ENCODE results near the gene NSUN3. TPM values are rescaled to one million over a fixed set of nuclear protein-coding genes. Genes with fewer than 3 reads are reported as not detected.

NSUN3 gene
- total RNA-seq, 2 experiments from 2014 or later = 15.0 to 15.3 TPM

DNA sequence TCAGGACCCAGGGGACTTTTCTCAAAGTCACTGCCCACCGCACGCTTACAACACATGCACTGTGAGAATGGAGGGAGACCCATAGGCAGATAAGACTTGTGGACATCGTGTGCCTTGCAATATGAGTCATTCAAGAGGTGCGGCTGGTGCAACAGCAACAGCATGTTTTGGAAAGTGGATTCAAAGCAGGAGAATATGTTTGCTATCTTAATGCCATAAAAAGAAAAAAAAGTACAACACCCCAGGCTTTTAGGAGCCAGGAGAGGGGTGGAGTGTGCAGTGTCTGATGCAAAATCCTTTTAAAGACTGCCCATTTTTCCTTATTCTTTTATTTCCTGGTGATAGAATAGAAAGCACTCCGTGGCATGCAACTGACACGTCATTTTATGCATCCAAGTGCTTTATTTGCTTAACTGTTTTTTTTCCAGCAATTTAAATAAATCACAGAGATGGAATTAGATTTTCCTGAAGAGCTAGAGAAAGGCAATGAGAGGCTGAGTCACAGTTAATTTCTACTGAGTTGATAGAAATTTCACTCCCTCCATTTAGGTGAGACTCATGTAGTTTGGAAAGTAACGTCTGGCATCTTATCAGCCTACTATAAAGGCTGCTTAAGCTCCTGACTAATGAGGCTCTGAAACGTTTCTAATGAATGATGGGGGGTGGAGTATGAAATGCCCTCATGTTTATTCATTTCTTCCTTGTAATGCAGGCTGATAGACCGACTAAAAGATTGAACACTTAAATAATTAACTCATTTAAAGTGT, 96.4 kb downstream of the NSUN3 start:
- CTCF ChIA-PET = interaction anchor here (1.2 kb wide), 1 partner anchor 9 kb away, joined by 3 read pairs; no protein-coding TSS in a partner anchor
- H3K27ac Mint-ChIP-seq = no peak overlapping the region
- H3K27me3 Mint-ChIP-seq = peaks cover 10% of the 10 kb centered on the region
- no peaks in the 10 kb centered on the region for H3K36me3 Mint-ChIP-seq
- no peaks in the 10 kb centered on the region for H3K4me1 Mint-ChIP-seq
- no peaks in the 10 kb centered on the region for H3K9me3 Mint-ChIP-seq (ENCODE audit: low read depth)
- no peak overlapping the region for H3K4me3 Mint-ChIP-seq
- DNase-seq (no peak), ATAC-seq (no peak)

DNA sequence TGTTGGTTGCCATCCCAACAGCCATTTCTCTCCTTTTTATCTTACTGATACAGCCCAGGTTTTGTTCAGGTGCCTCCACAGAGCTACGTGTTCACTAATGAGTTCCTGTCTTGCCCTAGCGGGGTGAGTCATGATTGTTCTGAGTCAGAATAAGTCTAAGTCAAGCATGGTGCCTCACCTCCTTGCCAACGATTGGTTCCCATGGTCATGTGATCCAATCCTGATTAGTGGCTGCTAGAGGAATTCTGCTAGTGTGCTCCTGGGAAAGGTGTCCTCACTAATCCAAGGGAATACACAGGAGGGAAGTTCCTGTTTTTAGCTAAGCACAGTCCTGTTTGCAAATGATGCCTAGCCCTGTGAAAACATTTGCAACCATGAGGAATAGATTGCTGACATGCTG, 99.8 kb downstream of the NSUN3 start:
- H3K27me3 Mint-ChIP-seq = peaks cover under 1% of the 10 kb centered on the region
- no peak for DNase-seq
- no peaks in the 10 kb centered on the region for H3K36me3 Mint-ChIP-seq
- no peak overlapping the region for H3K4me3 Mint-ChIP-seq
- no peaks in the 10 kb centered on the region for H3K4me1 Mint-ChIP-seq
- no peaks in the 10 kb centered on the region for H3K9me3 Mint-ChIP-seq (ENCODE audit: low read depth)
- CTCF ChIA-PET = no interaction called here
- no peak overlapping the region for H3K27ac Mint-ChIP-seq
- ATAC-seq = no peak

- ATAC-seq (no peak), DNase-seq (no peak)
- Mint-ChIP-seq H3K27ac (no peak overlapping the region), H3K4me3 (no peak overlapping the region), H3K4me1 (no peaks in the 10 kb centered on the region), H3K9me3 (ENCODE audit: low read depth) (no peaks in the 10 kb centered on the region), H3K36me3 (no peaks in the 10 kb centered on the region), H3K27me3 (no peaks in the 10 kb centered on the region)
- CTCF ChIA-PET = no interaction called here
Measured at GRCh38 chr3:94167346-94167745, 104.5 kb downstream of the NSUN3 start.

DNA sequence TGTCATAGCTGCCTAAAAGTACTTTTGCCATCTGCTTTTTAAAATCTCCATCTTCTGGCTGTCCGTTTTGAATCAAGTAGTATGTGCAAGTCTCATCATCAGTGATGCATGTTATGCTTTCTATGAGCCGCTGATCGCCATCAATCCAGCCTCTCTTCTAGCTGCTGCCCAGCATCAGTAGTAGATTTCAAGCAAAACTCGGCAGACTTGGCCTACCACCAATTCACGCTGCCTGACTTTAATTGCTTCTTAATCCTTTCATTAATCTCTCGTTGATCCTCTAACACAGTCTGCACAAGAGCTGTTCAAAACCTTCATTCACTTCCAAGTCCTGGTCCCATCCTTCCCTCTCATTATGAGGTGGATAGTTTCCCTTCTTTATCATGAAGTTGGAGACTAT, 104.9 kb downstream of the NSUN3 start:
- no peaks in the 10 kb centered on the region for H3K4me1 Mint-ChIP-seq
- H3K4me3 Mint-ChIP-seq = no peak overlapping the region
- peaks cover 4% of the 10 kb centered on the region for H3K27me3 Mint-ChIP-seq
- no peaks in the 10 kb centered on the region for H3K9me3 Mint-ChIP-seq (ENCODE audit: low read depth)
- H3K36me3 Mint-ChIP-seq = no peaks in the 10 kb centered on the region
- no peak for ATAC-seq
- no peak overlapping the region for H3K27ac Mint-ChIP-seq
- DNase-seq = no peak
- CTCF ChIA-PET = no interaction called here

DNA sequence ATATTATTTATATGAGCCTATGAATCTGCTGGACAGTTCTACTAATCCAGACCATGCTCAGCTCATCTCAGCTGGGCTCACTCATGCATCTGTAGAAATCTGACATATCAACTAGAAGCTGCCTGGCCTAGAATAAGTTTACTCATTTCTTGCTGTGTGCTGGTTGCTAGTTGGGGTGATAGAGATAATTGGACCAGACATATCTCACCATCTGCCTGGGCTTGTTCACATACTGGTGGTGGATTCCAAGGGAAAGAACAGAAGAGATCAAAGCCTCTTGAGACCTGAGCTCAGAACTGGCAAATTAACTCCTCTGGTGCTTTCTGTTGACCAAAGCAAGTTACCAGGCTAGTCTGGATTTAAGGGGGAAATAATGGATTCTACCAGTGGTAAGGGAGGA, 109.1 kb downstream of the NSUN3 start:
- Mint-ChIP-seq H3K27me3 (peaks cover 12% of the 10 kb centered on the region), H3K27ac (no peak overlapping the region), H3K36me3 (no peaks in the 10 kb centered on the region), H3K4me1 (no peaks in the 10 kb centered on the region), H3K4me3 (no peak overlapping the region), H3K9me3 (ENCODE audit: low read depth) (no peaks in the 10 kb centered on the region)
- DNase-seq = no peak
- no peak for ATAC-seq
- CTCF ChIA-PET = no interaction called here

GRCh38 chr3:94172695-94173310, 109.9 kb downstream of the NSUN3 start:
- H3K27ac Mint-ChIP-seq = no peak overlapping the region
- CTCF ChIA-PET = no interaction called here
- no peak for ATAC-seq
- H3K27me3 Mint-ChIP-seq = peaks cover 12% of the 10 kb centered on the region
- no peaks in the 10 kb centered on the region for H3K9me3 Mint-ChIP-seq (ENCODE audit: low read depth)
- no peak overlapping the region for H3K4me3 Mint-ChIP-seq
- no peaks in the 10 kb centered on the region for H3K4me1 Mint-ChIP-seq
- no peaks in the 10 kb centered on the region for H3K36me3 Mint-ChIP-seq
- no peak for DNase-seq

DNA sequence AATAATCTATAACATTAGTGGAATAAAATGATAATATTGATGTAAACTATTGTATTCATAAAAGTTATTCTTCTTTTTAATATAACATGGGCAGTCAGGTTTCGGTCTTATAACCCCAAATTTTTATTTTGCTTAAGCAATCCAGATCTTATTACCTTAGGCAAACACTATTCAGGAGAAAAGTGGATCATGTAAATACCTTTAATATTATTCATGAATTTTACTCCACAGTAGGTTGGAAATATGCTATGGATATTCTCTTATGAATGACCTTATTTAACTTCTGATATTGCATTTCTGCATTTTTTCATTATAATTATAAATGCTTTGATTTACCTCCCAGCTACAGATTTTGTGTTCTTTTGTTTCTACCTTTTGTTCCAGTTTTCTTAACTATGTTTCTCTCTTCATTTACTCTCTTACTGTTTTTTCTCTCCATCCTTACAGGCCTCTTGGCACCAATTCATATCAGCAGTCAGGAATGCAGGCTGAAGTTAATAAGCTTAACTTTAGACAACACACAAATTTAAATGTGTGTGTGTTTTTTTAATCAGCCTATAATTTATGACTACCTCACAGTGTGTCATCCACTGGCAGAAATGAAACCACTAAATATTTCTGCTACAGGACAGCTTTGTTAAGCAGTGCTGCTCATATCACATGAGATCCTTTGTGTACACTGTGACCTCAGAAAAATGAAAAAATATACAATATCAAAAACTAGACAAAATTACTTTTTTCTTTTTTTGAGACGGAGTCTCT, 111.0 kb downstream of the NSUN3 start:
- CTCF ChIA-PET = no interaction called here
- H3K27me3 Mint-ChIP-seq = peaks cover 12% of the 10 kb centered on the region
- ATAC-seq (no peak), DNase-seq (no peak)
- H3K9me3 Mint-ChIP-seq (ENCODE audit: low read depth) = no peaks in the 10 kb centered on the region
- H3K27ac Mint-ChIP-seq = no peak overlapping the region
- no peaks in the 10 kb centered on the region for H3K4me1 Mint-ChIP-seq
- H3K36me3 Mint-ChIP-seq = no peaks in the 10 kb centered on the region
- H3K4me3 Mint-ChIP-seq = no peak overlapping the region

DNA sequence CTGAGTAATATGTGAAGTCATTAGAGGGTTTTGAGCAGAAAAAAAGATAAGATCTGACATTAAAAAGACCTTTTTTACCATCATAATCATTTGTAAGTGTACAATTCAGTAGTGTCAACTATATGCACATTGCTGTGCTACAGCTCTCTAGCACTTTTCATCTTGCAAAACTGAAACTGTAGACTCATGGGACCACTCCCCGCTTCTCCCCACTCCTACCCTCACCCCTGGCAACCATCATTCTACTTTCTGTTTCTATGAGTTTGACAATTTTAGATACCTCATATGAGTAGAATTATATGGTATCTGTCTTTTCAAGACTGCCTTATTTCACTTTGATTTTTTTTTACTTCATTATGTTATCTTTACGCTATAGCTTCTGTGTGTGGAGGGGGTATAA, 112.8 kb downstream of the NSUN3 start:
- CTCF ChIA-PET = no interaction called here
- Mint-ChIP-seq H3K4me1 (no peaks in the 10 kb centered on the region), H3K27me3 (peaks cover 12% of the 10 kb centered on the region), H3K27ac (no peak overlapping the region), H3K9me3 (ENCODE audit: low read depth) (no peaks in the 10 kb centered on the region), H3K4me3 (no peak overlapping the region), H3K36me3 (no peaks in the 10 kb centered on the region)
- ATAC-seq = no peak
- no peak for DNase-seq

DNA sequence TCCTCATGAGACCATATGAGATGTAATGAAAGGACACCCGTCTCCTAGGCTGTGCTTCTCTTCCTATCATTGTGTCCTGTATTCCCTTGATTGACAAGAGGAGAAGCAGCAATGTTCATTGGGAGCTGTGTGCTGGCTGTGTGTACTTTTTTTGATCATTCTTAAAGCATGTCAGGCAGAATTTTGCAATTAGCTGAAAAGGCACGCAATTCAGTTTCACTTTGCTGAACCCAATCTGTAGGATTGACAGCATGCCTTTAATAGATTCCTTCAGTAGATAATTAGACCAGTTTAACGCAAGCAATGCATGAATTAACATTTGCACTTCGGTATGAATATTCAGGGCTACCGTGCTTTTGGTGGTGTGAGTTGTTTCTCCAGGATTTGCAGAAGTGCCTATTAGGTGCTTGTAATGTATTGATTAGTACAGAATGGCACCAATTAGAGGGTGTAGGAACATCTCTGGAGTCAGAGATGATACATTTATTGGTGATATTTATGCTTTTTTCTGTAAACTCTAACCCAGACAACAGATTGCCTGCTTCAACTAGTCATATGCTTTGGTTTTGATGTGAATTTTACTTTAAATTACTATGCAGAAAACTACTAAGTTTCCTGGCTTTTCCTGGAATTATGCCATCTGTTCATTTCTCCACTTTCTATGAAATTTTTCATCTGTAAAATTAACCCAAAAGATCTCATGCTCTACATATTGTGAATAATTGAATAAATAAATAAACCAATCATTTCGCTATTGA, 114.3 kb downstream of the NSUN3 start:
- Mint-ChIP-seq H3K27me3 (peaks cover 12% of the 10 kb centered on the region), H3K4me1 (no peaks in the 10 kb centered on the region), H3K36me3 (no peaks in the 10 kb centered on the region), H3K27ac (no peak overlapping the region), H3K4me3 (no peak overlapping the region), H3K9me3 (ENCODE audit: low read depth) (no peaks in the 10 kb centered on the region)
- ATAC-seq (no peak), DNase-seq (no peak)
- CTCF ChIA-PET = no interaction called here

Other genes starting within 250 kb of the NSUN3 start
- gene PROS1, start 89.2 kb upstream of the NSUN3 start, total RNA-seq = under 1 TPM; 0.50 to 0.84 TPM
- gene ARL13B, start 82.9 kb upstream of the NSUN3 start, total RNA-seq = 10 to 100 TPM; 13.8 to 15.6 TPM
- gene STX19, start 34.5 kb upstream of the NSUN3 start, total RNA-seq = not detected
- 10 to 100 TPM in 1 of 2 experiments, 1 to 10 TPM in 1; 7.0 to 11.8 TPM for gene DHFR2, start 145 bp upstream of the NSUN3 start, total RNA-seq

Data from activated CD8-positive, alpha-beta memory T cell treated with anti-CD3 and anti-CD28 coated beads, Interleukin-2, amount 10 ng/mL, durations not matched to agents 7 days and 5 days (primary cell).